GM12892 (cell line): Measurements from ENCODE around the gene SMC4.

ENCODE experiments used
- POLR2A ChIP-seq: IDR thresholded peaks from 2 replicates; pipeline ENCODE4 v1.6.1; 2011; ENCODE audit warnings: low read depth, low read length, control low read depth
- POLR2AphosphoS5 ChIP-seq: IDR thresholded peaks from 2 replicates; pipeline ENCODE4 v1.6.1; 2011; ENCODE audit warnings: low read depth, low read length, control low read depth
- TAF1 ChIP-seq: IDR thresholded peaks from 2 replicates; pipeline ENCODE4 v1.6.1; 2011; ENCODE audit warnings: low read depth, mild to moderate bottlenecking, control low read depth, low read length, borderline replicate concordance

DNA sequence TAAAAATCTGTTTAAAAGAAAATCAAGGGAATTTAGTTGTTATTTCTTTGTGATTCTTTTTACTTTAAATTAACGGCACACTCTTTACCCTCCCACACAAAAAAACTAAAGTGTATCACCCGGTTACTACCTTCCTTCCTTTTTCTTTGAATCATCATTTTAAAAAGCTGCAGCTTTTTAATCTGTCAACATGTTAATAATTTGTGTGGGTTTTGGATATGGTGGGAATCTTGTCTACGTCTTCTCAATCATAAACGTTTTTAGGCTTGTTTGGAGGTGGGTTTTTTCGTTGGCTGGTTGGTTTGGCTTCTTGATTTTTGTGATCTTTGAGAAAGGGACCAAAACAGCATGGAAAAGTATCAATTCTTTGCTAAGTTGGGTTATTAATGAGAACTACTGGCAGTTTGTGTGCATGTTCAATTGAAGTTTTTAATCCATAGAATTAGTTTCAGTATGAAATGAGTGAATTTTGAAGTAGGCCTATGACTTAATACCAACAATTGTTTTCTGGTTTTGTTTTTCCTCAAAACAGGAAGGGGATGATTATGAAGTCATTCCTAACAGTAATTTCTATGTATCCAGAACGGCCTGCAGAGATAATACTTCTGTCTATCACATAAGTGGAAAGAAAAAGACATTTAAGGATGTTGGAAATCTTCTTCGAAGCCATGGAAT, 4.5 kb downstream of the SMC4 start:
- TF ChIP-seq POLR2A: no peak
- no peak for TF ChIP-seq POLR2AphosphoS5
- no peak for TF ChIP-seq TAF1
